Ovary (tissue), 3 donors: ENCODE data around the gene SHF.

Experiments
- CTCF ChIP-seq, 3 donors: fragments of 450-650 bp in 2 of 3; fragments of 200-600 bp in 1 of 3; IDR thresholded peaks; one replicate each; pipeline versions ENCODE4 v1.5.1 to v1.8.0; 2016 to 2022; ENCODE audit warnings: antibody characterized with exemption in 3 of 3, mild to moderate bottlenecking in 1 of 3
- POLR2A ChIP-seq: fragments of 450-650 bp; IDR thresholded peaks from one replicate; pipeline ENCODE4 v1.6.1; 2017; ENCODE audit warnings: antibody characterized with exemption, mild to moderate bottlenecking, moderate library complexity
- donor health status: DM: no; HTN: no; CAD: no.

- no peak for TF ChIP-seq POLR2A
- no peak for TF ChIP-seq CTCF (IDR thresholded peaks at IDR 0.05)
Observed at GRCh38 chr15:45167631-45168205, 20.0 kb downstream of the SHF start.
